Stimulated activated CD4-positive, alpha-beta T cell treated with anti-CD3 and anti-CD28 coated beads, TNF-alpha, amount 100 ng/mL, for 48 hours (primary cell): ENCODE data around the gene HCST.
"Not testable (repeated sequence)": the region's sequence is repeated elsewhere in the genome, so short reads cannot be mapped to it uniquely, and the experiment has no call there.

ENCODE experiments used
- DNase-seq, 3 donors: peaks; one replicate each; pipeline ENCODE4 v3.0.0-alpha.2; 2020; ENCODE audit warnings: low read depth in 3 of 3

The HCST gene

GRCh38 chr19:35879770-35880317, 22.5 kb upstream of the HCST start:
- DNase-seq: peak; percentile 72 to 80 (median 79)

- no peak for DNase-seq
These were observed 20.1 kb upstream of the HCST start for GRCh38 chr19:35882114-35882832.

- DNase-seq: no peak
These were observed 18.4 kb upstream of the HCST start for GRCh38 chr19:35883882-35884281.

- no peak for DNase-seq
These were observed 17.0 kb upstream of the HCST start for GRCh38 chr19:35885225-35885738.

GRCh38 chr19:35885904-35886303, 16.4 kb upstream of the HCST start:
- DNase-seq: no peak

- no peak for DNase-seq
These were observed 15.1 kb upstream of the HCST start for GRCh38 chr19:35887197-35887596.

GRCh38 chr19:35888398-35888797, 13.9 kb upstream of the HCST start:
- no peak for DNase-seq

- DNase-seq: no peak
These were observed 12.8 kb upstream of the HCST start for GRCh38 chr19:35889370-35890112.

- DNase-seq: no peak
These were observed 12.1 kb upstream of the HCST start for GRCh38 chr19:35890113-35890650.

- DNase-seq: not testable (repeated sequence)
These were observed 10.5 kb upstream of the HCST start for GRCh38 chr19:35891819-35892218.

GRCh38 chr19:35894342-35894741, 8.0 kb upstream of the HCST start:
- DNase-seq: no peak

- no peak for DNase-seq
These were observed 6.3 kb upstream of the HCST start for GRCh38 chr19:35895911-35896642.

- DNase-seq: no peak
These were observed 5.7 kb upstream of the HCST start for GRCh38 chr19:35896643-35897040.

GRCh38 chr19:35897706-35898451, 4.5 kb upstream of the HCST start:
- no peak for DNase-seq

GRCh38 chr19:35898499-35898809, 3.9 kb upstream of the HCST start:
- no peak for DNase-seq

GRCh38 chr19:35899547-35900214, 2.6 kb upstream of the HCST start:
- peak; percentile 71 to 82 (median 79) for DNase-seq

- no peak for DNase-seq
These were observed 1.2 kb upstream of the HCST start for GRCh38 chr19:35901055-35901644.

GRCh38 chr19:35902870-35903475, 644 bp downstream of the HCST start:
- DNase-seq: no peak

GRCh38 chr19:35903550-35904179, 1.3 kb downstream of the HCST start:
- peak; percentile 67 to 79 (median 71) for DNase-seq
